HUES48 (cell line): ENCODE data around the gene SPEF2.

Source experiments
- H3K27ac ChIP-seq: one replicate; pipeline ENCODE4 v1.7.0; 2013; ENCODE audit warnings: low read depth, low read length, inconsistent platforms
- H3K27me3 ChIP-seq: 2 replicates; pipeline ENCODE4 v1.6.1; 2013; ENCODE audit warnings: mild to moderate bottlenecking, low read length; ENCODE audit not compliant: control insufficient read depth, insufficient read depth
- H3K36me3 ChIP-seq: 2 replicates; pipeline ENCODE4 v1.6.1; 2013; ENCODE audit warnings: low read length; ENCODE audit not compliant: control insufficient read depth, insufficient read depth
- H3K4me1 ChIP-seq: 2 replicates; pipeline ENCODE4 v1.6.1; 2013; ENCODE audit warnings: mild to moderate bottlenecking, low read length; ENCODE audit not compliant: control insufficient read depth, insufficient read depth
- H3K4me3 ChIP-seq: 2 replicates; pipeline ENCODE4 v1.5.1; 2013; ENCODE audit warnings: mild to moderate bottlenecking, low read depth, low read length
- H3K9ac ChIP-seq: 2 replicates; pipeline ENCODE4 v1.6.1; 2013; ENCODE audit warnings: mild to moderate bottlenecking, low read depth, low read length, moderate library complexity
- H3K9me3 ChIP-seq: 2 replicates; pipeline ENCODE4 v1.6.1; 2013; ENCODE audit warnings: low read length; ENCODE audit not compliant: control insufficient read depth, insufficient read depth

Gene SPEF2

GRCh38 chr5:35617435-35618303 is at the start of gene SPEF2:
Gene SPEF2 (plus strand): TSS chr5:35617863. CDS start chr5:35617998, 135 bp downstream.
- H3K4me3 ChIP-seq: peak within 1 kb of the TSS; percentile 81
- H3K27ac ChIP-seq: no peak within 1 kb of the TSS
- no peaks in the 10 kb centered on the region for H3K36me3 ChIP-seq
- H3K9ac ChIP-seq: no peak within 1 kb of the TSS
- no peaks in the 10 kb centered on the region for H3K9me3 ChIP-seq
- H3K27me3 ChIP-seq: peaks cover 46% of the 10 kb centered on the region
- H3K4me1 ChIP-seq: 0 out of 2 replicates have a peak, but pooled peaks cover 2% of the 10 kb centered on the region

GRCh38 chr5:35575578-35575977 is 42.1 kb upstream of the SPEF2 start:
- Histone ChIP-seq H3K9me3 (peaks cover 20% of the 10 kb centered on the region; the same call in 1 of the 2 replicates), H3K9ac (no peak overlapping the region), H3K4me3 (no peak overlapping the region), H3K27ac (no peak overlapping the region), H3K4me1 (no peaks in the 10 kb centered on the region), H3K36me3 (no peaks in the 10 kb centered on the region), H3K27me3 (no peaks in the 10 kb centered on the region)

GRCh38 chr5:35587419-35587818 is 30.2 kb upstream of the SPEF2 start:
- Histone ChIP-seq H3K36me3 (no peaks in the 10 kb centered on the region), H3K9ac (no peak overlapping the region), H3K4me1 (no peaks in the 10 kb centered on the region), H3K9me3 (no peaks in the 10 kb centered on the region; the same call in 1 of the 2 replicates), H3K27ac (no peak overlapping the region), H3K4me3 (no peak overlapping the region), H3K27me3 (no peaks in the 10 kb centered on the region)

- Histone ChIP-seq H3K4me3 (no peak overlapping the region), H3K9ac (no peak overlapping the region), H3K27ac (no peak overlapping the region), H3K9me3 (no peaks in the 10 kb centered on the region), H3K27me3 (no peaks in the 10 kb centered on the region), H3K4me1 (no peaks in the 10 kb centered on the region), H3K36me3 (no peaks in the 10 kb centered on the region)
Observed at GRCh38 chr5:35593338-35593737, 24.3 kb upstream of the SPEF2 start.

GRCh38 chr5:35598707-35599370 is 18.8 kb upstream of the SPEF2 start:
- Histone ChIP-seq H3K27ac (no peak overlapping the region), H3K36me3 (no peaks in the 10 kb centered on the region), H3K9me3 (no peaks in the 10 kb centered on the region), H3K27me3 (no peaks in the 10 kb centered on the region), H3K4me3 (no peak overlapping the region), H3K4me1 (0 out of 2 replicates have a peak, but pooled peaks cover 3% of the 10 kb centered on the region), H3K9ac (no peak overlapping the region)

GRCh38 chr5:35600591-35600990 is 17.1 kb upstream of the SPEF2 start:
- peaks cover 4% of the 10 kb centered on the region; the same call in 1 of the 2 replicates for H3K9me3 ChIP-seq
- no peak overlapping the region for H3K4me3 ChIP-seq
- no peaks in the 10 kb centered on the region for H3K27me3 ChIP-seq
- 0 out of 2 replicates have a peak, but pooled peaks cover 3% of the 10 kb centered on the region for H3K4me1 ChIP-seq
- H3K27ac ChIP-seq: no peak overlapping the region
- no peak overlapping the region for H3K9ac ChIP-seq
- H3K36me3 ChIP-seq: no peaks in the 10 kb centered on the region

GRCh38 chr5:35608881-35609779 is 8.5 kb upstream of the SPEF2 start:
- Histone ChIP-seq H3K9me3 (peaks cover 4% of the 10 kb centered on the region; the same call in 1 of the 2 replicates), H3K4me1 (no peaks in the 10 kb centered on the region), H3K4me3 (no peak overlapping the region), H3K27ac (no peak overlapping the region), H3K27me3 (no peaks in the 10 kb centered on the region), H3K9ac (no peak overlapping the region), H3K36me3 (no peaks in the 10 kb centered on the region)

GRCh38 chr5:35617060-35617434 is 616 bp upstream of the SPEF2 start:
- peak overlapping the region; percentile 81; the same call in 1 of the 2 replicates for H3K4me3 ChIP-seq
- H3K4me1 ChIP-seq: 0 out of 2 replicates have a peak, but pooled peaks cover 2% of the 10 kb centered on the region
- no peaks in the 10 kb centered on the region for H3K36me3 ChIP-seq
- H3K9me3 ChIP-seq: no peaks in the 10 kb centered on the region
- H3K27me3 ChIP-seq: peaks cover 46% of the 10 kb centered on the region
- H3K9ac ChIP-seq: no peak overlapping the region
- no peak overlapping the region for H3K27ac ChIP-seq

- no peak overlapping the region for H3K9ac ChIP-seq
- H3K4me1 ChIP-seq: 0 out of 2 replicates have a peak, but pooled peaks cover 2% of the 10 kb centered on the region
- peak overlapping the region; percentile 81 for H3K4me3 ChIP-seq
- no peaks in the 10 kb centered on the region for H3K9me3 ChIP-seq
- H3K36me3 ChIP-seq: no peaks in the 10 kb centered on the region
- peaks cover 46% of the 10 kb centered on the region for H3K27me3 ChIP-seq
- H3K27ac ChIP-seq: no peak overlapping the region
Observed at GRCh38 chr5:35618304-35618636, 607 bp downstream of the SPEF2 start.

- Histone ChIP-seq H3K9me3 (no peaks in the 10 kb centered on the region), H3K36me3 (no peaks in the 10 kb centered on the region), H3K4me1 (0 out of 2 replicates have a peak, but pooled peaks cover 2% of the 10 kb centered on the region), H3K9ac (no peak overlapping the region), H3K27me3 (peaks cover 46% of the 10 kb centered on the region), H3K4me3 (no peak overlapping the region), H3K27ac (no peak overlapping the region)
Observed at GRCh38 chr5:35618781-35619180, 1.1 kb downstream of the SPEF2 start.
